KBM-7 (cell line): ENCODE data around the gene SELENOP.

Source experiments
- DNase-seq: peaks from one replicate; pipeline ENCODE4 v3.0.0-alpha.2; 2015
- in situ Hi-C: fragments of 300-500 bp; cut with MboI; formaldehyde crosslinking; loops from 2 replicates; pipeline ENCODE4 v1.14.3; 2020; ENCODE audit warnings: low sequenced_read_pairs, low pct_unique_long_range_greater_than_20kb, mixed read lengths

SELENOP gene

DNA sequence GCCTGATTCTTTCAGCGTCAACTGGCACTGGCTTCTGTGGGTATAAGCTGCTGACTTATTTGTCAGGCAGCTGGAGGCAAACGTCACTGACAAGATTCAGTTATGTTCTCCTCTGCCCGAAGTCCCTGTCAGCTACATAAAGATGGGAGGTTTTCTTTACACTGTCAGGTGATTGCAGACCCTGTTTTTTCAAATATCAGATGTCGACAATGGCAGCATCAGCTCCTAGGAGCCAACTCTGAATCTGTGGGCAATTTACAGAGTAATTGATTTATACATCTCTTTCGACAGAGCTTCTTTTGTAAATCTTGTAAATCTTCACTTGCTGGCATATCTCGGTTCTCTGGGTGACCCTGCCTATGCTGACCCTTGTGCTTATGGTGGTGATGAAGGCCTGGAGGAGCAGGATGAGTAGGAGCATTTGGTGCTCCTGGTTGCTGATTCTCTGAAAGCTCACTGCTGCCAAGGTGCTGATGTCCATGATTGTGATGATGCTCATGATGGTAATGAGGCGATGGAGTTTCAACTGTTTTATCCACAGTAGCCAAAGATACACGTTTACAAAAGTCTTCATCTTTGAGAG lies 10.9 kb downstream of the SELENOP start:
- no peak for DNase-seq
- in situ Hi-C loops, result no loop called here

DNA sequence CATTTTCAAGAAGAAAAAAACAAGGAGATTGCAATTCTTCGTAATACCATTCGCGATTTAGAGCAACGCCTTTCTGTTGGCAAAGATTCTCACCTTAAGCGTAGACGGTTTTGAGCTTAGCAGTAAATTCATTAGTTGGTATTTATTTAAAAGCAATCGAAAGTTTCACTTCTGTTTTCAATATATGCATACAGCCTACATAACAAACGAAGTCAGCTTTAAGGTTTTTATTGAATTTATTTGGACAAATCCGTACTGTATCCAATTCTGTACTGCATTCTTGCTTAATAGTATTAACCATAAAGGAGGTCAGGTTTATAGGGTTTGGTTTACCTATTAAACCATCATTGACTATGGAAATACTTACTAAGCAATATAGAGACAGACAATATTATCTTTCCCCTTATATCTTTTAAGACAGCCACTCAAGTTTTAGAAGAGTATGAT lies 12.0 kb downstream of the SELENOP start:
- DNase-seq, result no peak
- in situ Hi-C loops, result no loop called here

DNA sequence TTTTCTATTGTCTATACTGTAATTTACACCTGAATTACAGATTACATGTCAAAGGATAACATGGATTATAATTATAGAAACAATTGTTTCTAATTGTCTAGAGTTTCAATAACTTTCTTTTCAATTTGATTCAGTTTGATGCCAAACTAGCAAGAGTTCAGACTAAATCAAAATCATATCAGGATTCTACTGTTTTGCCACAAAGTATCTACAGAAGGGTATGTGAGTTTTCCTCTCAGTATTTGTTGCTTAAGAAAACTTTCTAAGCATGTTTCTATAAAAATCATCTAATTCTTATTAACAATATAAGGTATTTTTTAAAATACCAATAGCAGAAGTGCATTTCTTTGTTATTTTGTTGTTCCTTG lies 12.5 kb downstream of the SELENOP start:
- in situ Hi-C loops, result no loop called here
- DNase-seq, result no peak

DNA sequence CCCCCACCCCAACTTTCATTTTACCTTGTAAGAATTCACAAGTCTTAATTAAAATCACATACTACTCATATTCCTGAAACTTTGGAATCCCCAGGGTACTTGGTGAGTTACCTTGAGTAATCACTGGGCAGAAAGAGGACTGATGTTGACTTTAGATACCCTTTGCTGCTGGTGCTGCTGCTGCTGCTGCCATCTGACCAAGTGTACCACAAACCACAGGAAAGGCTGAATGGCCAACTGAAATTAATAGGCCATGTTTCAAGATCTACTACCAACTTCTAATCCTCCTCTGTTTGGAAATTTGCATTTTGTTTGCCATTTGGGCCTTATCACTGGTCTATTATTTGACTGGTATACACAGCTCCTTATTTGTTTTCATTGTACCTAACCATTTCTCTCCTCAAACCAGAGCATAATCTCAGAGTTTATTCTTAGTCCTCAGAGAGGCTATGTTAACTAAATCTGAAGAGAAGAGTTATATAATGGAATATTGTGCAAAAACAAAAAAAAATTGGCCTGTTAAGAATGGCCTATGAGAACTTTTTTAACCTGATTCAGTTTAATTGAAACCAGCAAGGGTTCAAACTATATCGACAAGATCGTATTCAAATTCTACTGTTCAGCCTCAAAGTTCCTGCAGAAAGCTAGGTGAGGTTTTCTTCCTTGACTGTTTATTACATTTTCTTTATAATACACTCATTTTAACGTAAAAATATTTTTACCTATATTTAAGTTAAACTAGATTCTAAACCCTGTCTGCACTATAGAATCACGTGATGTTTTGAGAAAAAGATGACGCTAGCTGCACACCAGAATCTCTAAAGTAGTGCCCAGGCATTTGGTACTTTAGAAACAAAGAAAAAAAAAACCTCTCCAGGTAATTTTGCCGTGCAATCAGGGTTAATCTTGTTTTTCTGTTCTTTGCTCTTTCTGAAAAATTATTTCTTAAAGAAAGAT lies 13.1 kb downstream of the SELENOP start:
- in situ Hi-C loops, result no loop called here

DNA sequence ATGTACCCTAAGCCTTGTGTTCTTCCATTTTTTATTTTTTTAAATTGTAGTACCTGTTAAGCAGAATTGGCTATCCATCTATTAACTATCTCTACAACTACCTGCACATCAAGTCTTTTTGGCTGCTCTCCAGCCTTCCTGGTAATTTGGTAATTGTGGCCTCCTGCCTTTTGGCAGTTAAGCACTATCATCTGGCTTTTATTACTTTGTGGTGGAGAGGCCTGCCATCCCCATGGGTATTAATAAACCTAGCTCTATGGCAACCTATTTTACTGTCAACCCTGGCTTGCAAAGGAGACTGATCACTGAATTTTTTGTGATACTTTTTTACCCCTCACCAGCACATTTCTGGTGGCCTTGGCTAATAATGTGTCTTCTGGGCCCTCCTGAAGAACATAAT lies 20.5 kb downstream of the SELENOP start:
- in situ Hi-C loops, result no loop called here
- DNase-seq, result no peak

More for the DNA sequence above, 13.1 kb downstream of the SELENOP start:
- no peak for DNase-seq

DNA sequence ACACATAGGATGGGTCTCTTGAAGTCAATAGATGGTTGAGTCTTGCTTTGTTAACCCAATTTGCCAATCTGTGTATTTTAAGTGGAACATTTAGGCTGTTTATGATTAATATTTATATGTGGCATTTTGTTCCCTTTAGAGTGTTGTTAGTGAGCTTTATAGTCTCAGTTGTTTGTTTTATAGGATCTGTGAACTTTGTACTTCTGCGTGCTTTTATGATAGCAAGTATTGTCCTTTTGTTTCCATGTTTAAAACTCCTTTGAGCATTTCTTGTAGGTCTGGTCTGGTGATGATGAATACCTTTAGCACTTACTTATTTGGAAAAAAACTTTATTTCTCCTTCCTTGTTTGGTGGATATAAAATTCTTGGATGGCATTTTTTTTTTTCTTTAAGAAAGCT lies 23.8 kb downstream of the SELENOP start:
- no peak for DNase-seq
- in situ Hi-C loops, result no loop called here

DNA sequence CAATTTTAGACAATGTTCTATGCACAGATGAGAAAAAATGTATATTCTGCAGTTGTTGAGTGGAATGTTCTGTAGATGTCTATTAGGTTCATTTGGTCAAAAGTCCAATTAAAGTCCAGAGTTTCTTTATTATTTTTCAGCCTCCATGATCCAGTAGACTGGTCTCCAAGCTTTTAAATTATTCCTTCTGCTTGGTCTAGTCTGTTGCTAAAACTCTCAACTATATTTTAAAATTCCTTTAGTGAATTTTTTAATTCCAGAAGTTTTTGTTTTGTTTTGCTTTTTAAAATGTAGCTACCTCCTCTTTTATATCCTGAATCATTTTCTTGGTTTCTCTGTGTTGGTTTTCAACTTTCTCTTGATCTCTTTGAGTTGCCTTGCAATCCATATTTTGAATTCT lies 24.6 kb downstream of the SELENOP start:
- in situ Hi-C loops, result no loop called here

DNA sequence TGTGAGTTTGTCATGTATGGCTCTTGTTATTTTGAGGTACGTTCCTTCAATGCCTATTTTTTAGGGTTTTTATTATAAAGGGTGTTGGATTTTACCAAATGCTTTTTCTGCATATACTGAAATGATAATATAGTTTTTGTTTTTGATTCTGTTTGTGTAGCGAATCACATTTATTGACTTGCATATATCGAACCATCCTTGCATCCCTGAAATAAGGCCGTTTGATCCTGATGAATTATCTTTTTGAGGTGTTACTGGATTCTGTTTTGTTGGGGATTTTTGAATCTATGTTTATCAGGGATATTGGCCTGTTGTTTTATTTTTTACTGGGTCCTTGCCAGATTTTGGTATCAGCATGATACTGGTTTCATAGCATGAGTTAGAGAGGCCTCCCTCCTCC lies 25.9 kb downstream of the SELENOP start:
- in situ Hi-C loops, result no loop called here

More for the DNA sequence above, 24.6 kb downstream of the SELENOP start:
- no peak for DNase-seq

DNA sequence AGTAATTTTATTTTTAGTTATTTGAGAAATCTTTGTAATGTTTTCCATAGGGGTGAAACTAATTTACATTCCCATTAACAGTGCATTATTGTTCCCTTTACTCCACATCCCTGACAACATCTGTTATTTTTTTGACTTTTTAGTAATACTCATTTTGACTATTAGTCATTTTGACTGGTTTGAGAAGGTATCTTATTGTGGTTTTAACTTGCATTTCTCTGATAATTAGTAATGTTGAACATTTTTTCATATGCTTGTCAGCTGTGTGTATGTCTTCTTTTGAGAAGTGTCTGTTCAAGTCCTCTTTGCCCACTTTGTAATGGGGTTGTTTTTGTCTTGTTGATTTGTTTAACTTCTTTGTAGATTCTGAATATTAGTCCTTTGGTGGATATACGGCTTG lies 27.6 kb downstream of the SELENOP start:
- in situ Hi-C loops, result no loop called here
- no peak for DNase-seq

More for the DNA sequence above, 25.9 kb downstream of the SELENOP start:
- no peak for DNase-seq

DNA sequence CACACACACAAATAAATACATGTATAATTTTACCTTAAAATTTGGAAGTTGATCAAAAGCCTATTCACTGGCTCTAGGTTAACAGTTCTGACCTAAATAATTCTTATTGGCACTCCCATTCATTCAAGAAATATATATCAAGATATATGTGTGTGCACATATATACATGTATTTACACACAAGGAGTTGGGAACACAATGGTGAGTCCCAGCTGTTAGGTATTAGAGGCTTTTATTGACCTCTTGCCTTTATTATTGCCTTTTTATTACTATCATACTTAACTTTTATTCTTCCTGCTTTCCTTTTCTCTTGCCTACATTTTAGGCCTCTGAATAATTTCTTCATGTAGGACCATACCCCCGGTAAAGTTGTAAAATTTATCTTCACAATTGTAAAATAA lies 30.1 kb downstream of the SELENOP start:
- DNase-seq, result no peak
- in situ Hi-C loops, result no loop called here

DNA sequence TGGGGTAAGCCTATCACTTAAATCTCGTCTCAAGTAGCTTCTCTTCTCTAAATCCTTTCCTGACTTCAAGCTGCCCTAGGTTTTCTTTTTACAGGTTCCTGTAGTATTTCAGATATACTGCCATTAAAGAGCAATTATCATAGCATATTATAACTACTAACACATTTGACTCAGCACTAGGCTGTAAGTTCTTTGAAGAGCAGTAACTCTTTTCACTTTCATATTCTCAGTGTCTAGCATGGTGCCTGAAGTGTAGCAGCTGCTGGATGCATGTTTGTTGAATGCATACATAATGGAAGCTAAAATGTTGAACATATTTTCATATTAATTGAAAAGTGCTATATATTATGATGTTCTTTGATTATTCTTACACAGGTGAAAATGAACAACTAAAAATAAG lies 32.6 kb downstream of the SELENOP start:
- DNase-seq, result no peak
- in situ Hi-C loops, result no loop called here

DNA sequence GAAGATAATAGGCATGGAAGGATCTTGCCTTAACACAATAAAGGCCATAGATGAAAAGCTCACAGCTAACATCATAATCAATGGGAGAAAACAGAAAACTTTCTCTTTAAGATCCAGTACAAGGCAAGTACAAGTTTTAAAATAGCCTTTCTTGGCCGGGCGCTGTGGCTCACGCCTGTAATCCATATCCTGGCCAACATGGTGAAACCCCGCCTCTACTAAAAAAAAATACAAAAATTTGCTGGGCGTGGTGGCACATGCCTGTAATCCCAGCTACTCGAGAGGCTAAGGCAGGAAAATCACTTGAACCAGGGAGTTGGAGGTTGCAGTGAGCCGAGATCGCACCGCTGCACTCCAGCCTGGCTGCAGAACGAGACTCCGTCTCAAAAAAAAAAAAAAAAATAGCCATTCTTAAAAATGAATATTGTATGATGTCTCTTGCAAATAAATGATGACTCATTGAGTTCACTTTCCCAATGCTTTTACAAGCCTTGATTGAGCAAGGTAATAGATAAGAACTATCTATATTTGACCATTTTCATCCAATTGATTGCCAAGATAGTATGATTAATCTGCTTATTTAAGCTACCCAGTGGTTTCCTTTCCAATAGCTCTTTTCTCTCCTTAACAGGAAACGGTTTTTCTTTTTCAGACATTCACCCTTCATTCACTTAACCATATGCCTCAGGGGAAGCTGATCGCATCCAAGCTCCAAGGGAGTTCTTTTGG lies 39.3 kb downstream of the SELENOP start:
- in situ Hi-C loops, result no loop called here
- no peak for DNase-seq

DNA sequence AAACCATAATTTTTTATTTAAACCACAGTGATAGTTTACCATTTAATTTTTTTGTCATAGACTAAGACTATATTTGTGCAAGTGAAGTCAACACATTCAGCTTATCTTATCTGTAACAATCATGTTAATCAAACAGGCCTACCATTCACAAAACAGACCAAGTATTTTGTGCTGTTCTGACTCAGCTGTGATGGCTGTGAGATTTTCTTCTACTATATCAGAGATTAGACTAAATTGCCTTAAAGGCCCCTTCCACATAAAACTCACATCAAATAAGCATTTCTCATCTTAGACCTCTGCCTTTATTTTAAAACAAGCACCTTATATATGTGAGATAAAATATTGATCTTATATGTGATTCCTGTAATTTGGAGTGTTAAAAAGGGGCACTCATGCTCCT lies 41.7 kb downstream of the SELENOP start:
- DNase-seq, result no peak
- in situ Hi-C loops, result no loop called here

DNA sequence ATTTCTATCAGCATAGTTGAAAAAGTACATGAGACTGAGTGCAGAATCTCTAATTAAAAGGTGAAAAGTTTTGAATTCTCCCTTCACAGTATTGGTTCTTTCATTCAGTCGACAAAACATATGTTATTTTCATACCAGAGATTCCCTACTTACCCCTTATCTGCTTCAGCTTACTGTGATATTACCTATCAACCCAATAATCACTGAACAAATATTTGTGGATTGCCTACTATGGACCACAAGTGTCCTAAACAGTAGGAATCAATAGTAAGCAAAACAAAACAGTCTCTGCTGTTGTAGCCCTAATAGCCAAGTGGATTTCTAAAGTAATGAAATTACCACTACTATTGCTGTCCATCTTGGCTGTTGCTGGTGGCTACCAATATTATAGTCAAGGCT lies 43.6 kb downstream of the SELENOP start:
- in situ Hi-C loops, result no loop called here
- no peak for DNase-seq

DNA sequence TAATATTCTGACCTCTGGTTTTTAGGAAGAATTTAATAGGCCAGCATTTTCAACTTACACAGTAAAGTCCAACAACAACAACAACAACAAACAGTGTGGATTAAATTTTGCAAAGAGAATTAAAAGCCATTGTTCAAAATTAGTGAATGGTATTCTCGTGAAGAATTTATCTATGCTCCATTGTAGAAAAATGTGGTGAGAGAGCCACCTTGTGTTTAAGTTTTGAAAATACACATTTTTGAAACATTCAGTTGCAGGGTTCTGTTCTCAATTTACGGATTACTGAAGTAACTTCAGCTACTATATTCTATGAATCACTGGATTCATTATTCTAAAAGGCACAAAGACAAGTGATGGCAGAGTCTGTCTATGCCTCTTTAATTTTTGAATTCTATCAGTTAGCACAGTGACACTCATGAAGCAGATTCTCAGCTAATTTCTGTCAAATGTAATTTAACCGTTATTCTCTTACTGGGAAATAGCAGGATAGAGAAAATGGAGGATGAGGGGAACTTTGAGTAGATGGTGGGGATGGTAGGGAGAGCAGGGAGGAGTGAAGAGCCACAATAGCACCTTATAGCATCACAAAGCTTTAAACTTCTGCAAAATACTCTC lies 44.1 kb downstream of the SELENOP start:
- in situ Hi-C loops, result no loop called here

DNA sequence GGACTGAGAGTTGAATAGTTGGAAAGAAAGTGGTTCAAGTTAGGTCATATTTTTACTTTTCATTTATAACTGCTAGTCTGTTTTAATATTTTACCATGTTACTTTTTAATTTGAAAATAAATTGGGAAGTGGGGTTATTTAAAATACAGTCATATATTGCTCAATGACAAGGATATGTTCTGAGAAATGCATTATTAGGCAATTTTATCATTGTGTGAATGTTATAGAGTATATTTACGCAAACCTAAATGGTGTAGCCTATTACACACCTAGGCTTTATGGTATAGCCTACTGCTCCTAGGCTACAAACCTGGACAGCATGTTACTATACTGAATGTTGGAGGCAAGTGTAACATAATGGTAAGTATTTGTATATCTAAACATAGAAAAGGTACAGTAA lies 49.9 kb downstream of the SELENOP start:
- no peak for DNase-seq
- in situ Hi-C loops, result no loop called here

More for the DNA sequence above, 44.1 kb downstream of the SELENOP start:
- peak; percentile 49 for DNase-seq

DNA sequence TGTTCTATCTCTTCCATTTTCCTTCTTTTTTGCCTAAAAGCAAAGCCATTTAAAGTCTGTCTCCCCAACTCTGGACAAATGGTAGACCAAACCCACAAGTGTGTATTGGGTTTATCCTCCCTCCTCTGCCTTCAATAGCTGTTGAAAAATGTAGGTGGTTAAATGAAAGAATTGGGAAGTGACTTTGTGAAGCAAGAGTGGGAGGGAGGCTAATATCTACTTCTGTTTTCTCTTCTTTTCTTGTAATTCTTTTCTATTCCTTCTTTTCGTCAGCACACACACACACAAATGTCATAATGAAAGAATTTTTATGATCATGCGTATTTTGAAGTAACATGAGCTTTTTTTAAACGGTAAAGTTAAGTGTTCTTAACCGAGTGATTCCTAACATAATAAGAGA lies 51.3 kb downstream of the SELENOP start:
- in situ Hi-C loops, result no loop called here
- no peak for DNase-seq

DNA sequence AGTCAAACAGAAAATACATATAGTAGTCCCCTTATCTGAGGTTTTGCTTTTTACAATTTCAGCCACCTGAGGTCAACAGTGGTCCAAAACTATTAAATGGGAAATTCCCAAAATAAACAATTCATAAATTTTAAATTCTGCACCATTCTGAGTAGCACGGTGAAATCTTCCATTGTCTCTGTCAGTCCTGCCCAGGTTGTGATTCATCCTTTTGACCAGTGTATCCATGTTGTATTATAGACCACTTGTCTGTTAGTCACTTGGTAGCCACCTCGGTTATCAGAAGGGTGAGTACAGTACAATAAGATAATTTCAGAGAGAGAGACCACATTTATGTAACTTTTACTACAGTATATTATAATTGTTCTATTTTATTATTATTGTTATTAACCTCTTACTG lies 52.2 kb downstream of the SELENOP start:
- in situ Hi-C loops, result no loop called here
- no peak for DNase-seq
